SU-DHL-6 (cell line): ENCODE measurements around the gene PDPN.

Experiments
- CTCF ChIP-seq: fragments of 200-600 bp; sonication (generic); IDR thresholded peaks from one replicate; pipeline ENCODE4 v1.5.1; 2017; ENCODE audit warnings: antibody characterized with exemption, mild to moderate bottlenecking, low read length, moderate library complexity; ENCODE audit not compliant: insufficient read depth, poor library complexity, severe bottlenecking
- EZH2phosphoT487 ChIP-seq: fragments of 200-600 bp; sonication (generic), shearing (Covaris generic); conservative IDR thresholded peaks from 2 replicates; pipeline ENCODE4 v1.6.1; 2018; ENCODE audit warnings: mild to moderate bottlenecking, antibody characterized with exemption, low read length, moderate library complexity, mixed read lengths

- TF ChIP-seq CTCF (no peak), EZH2phosphoT487 (no peak)
Measured at GRCh38 chr1:13584876-13585611, 1.4 kb downstream of the PDPN start.
